GM19328 (cell line): ENCODE results near the gene COL15A1.
"Not testable (repeated sequence)": the region's sequence is repeated elsewhere in the genome, so short reads cannot be mapped to it uniquely, and the experiment has no call there.

Source experiments
- ATAC-seq: cut with Tn5 transposase; IDR thresholded peaks from one replicate; pipeline ENCODE4 v1.9.1; 2021; ENCODE audit warnings: mild to moderate bottlenecking, moderate library complexity; ENCODE audit not compliant: unreplicated experiment

COL15A1 gene

GRCh38 chr9:99074902-99075245, 131.2 kb downstream of the COL15A1 start:
- ATAC-seq, result no peak

GRCh38 chr9:99075246-99075912, 131.7 kb downstream of the COL15A1 start:
- no peak for ATAC-seq

- no peak for ATAC-seq
These were observed 132.3 kb downstream of the COL15A1 start for GRCh38 chr9:99076030-99076429.

GRCh38 chr9:99076483-99077171, 132.9 kb downstream of the COL15A1 start:
- ATAC-seq, result no peak

GRCh38 chr9:99078717-99079116, 135.0 kb downstream of the COL15A1 start:
- no peak for ATAC-seq

GRCh38 chr9:99079542-99079941, 135.8 kb downstream of the COL15A1 start:
- no peak for ATAC-seq

- no peak for ATAC-seq
These were observed 139.3 kb downstream of the COL15A1 start for GRCh38 chr9:99083051-99083450.

- ATAC-seq, result no peak
These were observed 142.5 kb downstream of the COL15A1 start for GRCh38 chr9:99085949-99086948.

GRCh38 chr9:99087462-99087861, 143.8 kb downstream of the COL15A1 start:
- no peak for ATAC-seq

- no peak for ATAC-seq
These were observed 146.8 kb downstream of the COL15A1 start for GRCh38 chr9:99090336-99091130.

GRCh38 chr9:99092643-99093491, 149.2 kb downstream of the COL15A1 start:
- no peak for ATAC-seq

- no peak for ATAC-seq
These were observed 149.7 kb downstream of the COL15A1 start for GRCh38 chr9:99093492-99093791.

- no peak for ATAC-seq
These were observed 151.9 kb downstream of the COL15A1 start for GRCh38 chr9:99095565-99095964.

- no peak for ATAC-seq
These were observed 152.7 kb downstream of the COL15A1 start for GRCh38 chr9:99096409-99096808.

- not testable (repeated sequence) for ATAC-seq
These were observed 156.3 kb downstream of the COL15A1 start for GRCh38 chr9:99099806-99100585.

- ATAC-seq, result no peak
These were observed 157.6 kb downstream of the COL15A1 start for GRCh38 chr9:99101271-99101670.

- ATAC-seq, result no peak
These were observed 158.1 kb downstream of the COL15A1 start for GRCh38 chr9:99101812-99102211.

- no peak for ATAC-seq
These were observed 159.6 kb downstream of the COL15A1 start for GRCh38 chr9:99103054-99103895.
